ENCODE data around the gene CNRIP1. TPM values are rescaled to one million over a fixed set of nuclear protein-coding genes. Genes with fewer than 3 reads are reported as not detected.

The CNRIP1 gene
- total RNA-seq, 2 experiments from 2014 or later: not detected

Other genes starting within 250 kb of the CNRIP1 start
- gene PNO1, start 162.1 kb downstream of the CNRIP1 start, total RNA-seq: 1 to 10 TPM; 8.0 to 8.5 TPM
- 10 to 100 TPM; 80.0 to 92.9 TPM for gene PPP3R1, start 67.4 kb downstream of the CNRIP1 start, total RNA-seq
- gene PLEK, start 45.3 kb upstream of the CNRIP1 start, total RNA-seq: 10 to 100 TPM in 1 of 2 experiments, 1 to 10 TPM in 1; 9.5 to 10.9 TPM
- gene FBXO48, start 147.3 kb upstream of the CNRIP1 start, total RNA-seq: 1 to 10 TPM; 5.0 to 5.4 TPM
- gene APLF, start 147.6 kb upstream of the CNRIP1 start, total RNA-seq: 1 to 10 TPM; 2.8 to 3.6 TPM